Measurements from ENCODE around the gene MAB21L1. TPM values are rescaled to one million over a fixed set of nuclear protein-coding genes. Genes with fewer than 3 reads are reported as not detected.

The MAB21L1 gene
- total RNA-seq, 1 experiment from 2014 or later, result not detected

DNA sequence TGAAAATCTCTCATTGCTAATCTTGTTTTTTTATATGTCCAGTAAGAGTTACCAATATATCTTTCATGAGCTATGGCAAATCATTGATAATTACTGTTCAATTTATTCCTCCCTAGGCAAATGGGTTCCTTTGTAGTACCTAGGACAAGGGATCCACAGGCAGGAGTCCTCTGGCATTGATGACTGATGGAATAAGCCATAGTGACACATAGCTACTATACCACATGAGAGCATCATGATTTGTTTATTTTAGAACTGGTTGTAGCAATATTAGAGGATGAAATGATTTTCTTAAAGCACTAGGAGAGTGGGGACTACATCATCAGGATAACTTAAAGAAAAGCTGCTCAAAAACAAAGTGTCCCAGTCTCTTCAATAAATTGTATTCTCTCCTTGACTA lies 21.7 kb upstream of the MAB21L1 start:
- no TSS peak for BruUV-seq (replicated peaks)
- ChIA-PET CTCF (no interaction called here), POLR2A (no interaction called here), RAD21 (ENCODE audit: low non-redundant PET in 1 of 2, low total read pairs in 2 of 2, uncharacterized antibody in 2 of 2, unreplicated experiment in 2 of 2) (no interaction called here)
- Histone ChIP-seq H3K9me2 (ENCODE audit: insufficient read depth) (no peaks in the 10 kb centered on the region), H3K36me3 (ENCODE audit: control insufficient read depth in 1 of 2, insufficient read depth in 2 of 2, low read length in 2 of 2) (no peaks in the 10 kb centered on the region), H3K4me3 (replicated peaks in 1 of 2; ENCODE audit: low read depth in 1 of 2, low read length in 2 of 2) (no peak overlapping the region), H2AFZ (ENCODE audit: low read depth, low read length, poor library complexity, severe bottlenecking) (no peak overlapping the region), H3K27me3 (ENCODE audit: insufficient read depth, low read length) (no peaks in the 10 kb centered on the region), H3K9ac (ENCODE audit: low read length) (no peak overlapping the region), H4K20me1 (ENCODE audit: insufficient read depth) (no peaks in the 10 kb centered on the region), H3K9me3 (ENCODE audit: control insufficient read depth in 1 of 2, insufficient read depth in 1 of 2, low read depth in 1 of 2, low read length in 2 of 2) (no peaks in the 10 kb centered on the region), H3K4me2 (ENCODE audit: low read length) (no peak overlapping the region), H3K79me2 (ENCODE audit: insufficient read depth, low read length) (no peaks in the 10 kb centered on the region), H3K27ac (ENCODE audit: low read depth, low read length) (no peak overlapping the region), H3K4me1 (ENCODE audit: control insufficient read depth in 1 of 2, insufficient read depth in 2 of 2, low read length in 2 of 2) (no peaks in the 10 kb centered on the region)
- intact Hi-C loops (cut with micrococcal nuclease), result no loop called here
- no peak for ATAC-seq
- DNase-seq (ENCODE audit: low read depth, low spot score), result no peak
- no peak for TF ChIP-seq JUND (IDR thresholded peaks at IDR 0.05)
- TF ChIP-seq SIN3A (IDR thresholded peaks at IDR 0.05; ENCODE audit: low read depth), result no peak
- TF ChIP-seq, protein P1, sequence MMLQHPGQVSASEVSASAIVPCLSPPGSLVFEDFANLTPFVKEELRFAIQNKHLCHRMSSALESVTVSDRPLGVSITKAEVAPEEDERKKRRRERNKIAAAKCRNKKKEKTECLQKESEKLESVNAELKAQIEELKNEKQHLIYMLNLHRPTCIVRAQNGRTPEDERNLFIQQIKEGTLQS (IDR thresholded peaks at IDR 0.05), result no peak
- TF ChIP-seq ZNF274 (IDR thresholded peaks at IDR 0.05; ENCODE audit: low read depth, low read length), result no peak

DNA sequence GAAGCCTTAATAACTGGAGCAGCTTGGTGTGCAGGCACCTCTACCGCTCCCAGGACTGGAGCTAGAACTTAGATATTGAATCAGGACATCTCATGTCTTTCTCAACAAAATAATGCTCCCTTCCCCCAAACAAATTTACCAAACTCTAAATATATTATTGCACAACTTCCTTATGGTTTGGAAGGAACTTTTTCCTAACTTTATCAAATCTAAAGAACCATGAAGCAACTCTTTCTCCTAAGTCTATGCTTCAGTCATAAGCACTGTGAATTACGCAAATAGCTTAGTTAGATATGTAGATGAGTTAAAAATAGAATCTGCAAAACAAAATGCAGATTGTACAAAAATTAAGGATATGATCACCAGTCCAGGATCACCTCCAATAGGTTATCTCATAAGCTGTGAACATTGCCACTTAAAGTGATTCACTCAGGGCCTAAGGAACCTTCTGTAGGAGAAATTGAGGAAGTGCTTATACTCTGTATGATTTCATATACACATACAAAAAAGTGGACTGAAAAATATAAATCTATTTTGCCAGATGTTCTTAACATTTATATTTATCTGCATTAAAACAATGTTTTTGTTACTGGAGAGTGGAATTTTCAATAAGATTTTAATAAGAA lies 20.4 kb upstream of the MAB21L1 start:
- RAD21 ChIA-PET (ENCODE audit: low non-redundant PET in 1 of 2, low total read pairs in 2 of 2, uncharacterized antibody in 2 of 2, unreplicated experiment in 2 of 2), result no interaction called here
- POLR2A ChIA-PET, result no interaction called here
- no peaks in the 10 kb centered on the region for H3K9me2 ChIP-seq (ENCODE audit: insufficient read depth)
- intact Hi-C loops (cut with micrococcal nuclease), result no loop called here
- no peaks in the 10 kb centered on the region for H3K79me2 ChIP-seq (ENCODE audit: insufficient read depth, low read length)
- H3K27me3 ChIP-seq (ENCODE audit: insufficient read depth, low read length), result no peaks in the 10 kb centered on the region
- H3K4me1 ChIP-seq (ENCODE audit: control insufficient read depth in 1 of 2, insufficient read depth in 2 of 2, low read length in 2 of 2), result no peaks in the 10 kb centered on the region
- no peaks in the 10 kb centered on the region for H4K20me1 ChIP-seq (ENCODE audit: insufficient read depth)
- CTCF ChIA-PET, result no interaction called here
- ATAC-seq (no peak), DNase-seq (ENCODE audit: low read depth, low spot score) (no peak)
- H3K27ac ChIP-seq (ENCODE audit: low read depth, low read length), result no peak overlapping the region
- no peaks in the 10 kb centered on the region for H3K9me3 ChIP-seq (ENCODE audit: control insufficient read depth in 1 of 2, insufficient read depth in 1 of 2, low read depth in 1 of 2, low read length in 2 of 2)
- H3K4me2 ChIP-seq (ENCODE audit: low read length), result no peak overlapping the region
- no peaks in the 10 kb centered on the region for H3K36me3 ChIP-seq (ENCODE audit: control insufficient read depth in 1 of 2, insufficient read depth in 2 of 2, low read length in 2 of 2)
- no peak overlapping the region for H2AFZ ChIP-seq (ENCODE audit: low read depth, low read length, poor library complexity, severe bottlenecking)
- no peak overlapping the region for H3K4me3 ChIP-seq (replicated peaks in 1 of 2; ENCODE audit: low read depth in 1 of 2, low read length in 2 of 2)
- H3K9ac ChIP-seq (ENCODE audit: low read length), result no peak overlapping the region
- no TSS peak for BruUV-seq (replicated peaks)
- TF ChIP-seq SP1 (IDR thresholded peaks at IDR 0.05; ENCODE audit: low read depth) (no peak), POLR2AphosphoS5 (IDR thresholded peaks at IDR 0.05; ENCODE audit: low read depth, low read length) (no peak), ZFX (IDR thresholded peaks at IDR 0.05) (no peak), ZNF274 (IDR thresholded peaks at IDR 0.05; ENCODE audit: low read depth, low read length) (no peak), SIN3A (IDR thresholded peaks at IDR 0.05; ENCODE audit: low read depth) (no peak), SRF (IDR thresholded peaks at IDR 0.05; ENCODE audit: low read depth) (no peak), CEBPB (IDR thresholded peaks at IDR 0.05; ENCODE audit: low read depth) (no peak), CTCF (IDR thresholded peaks at IDR 0.05 in 2 of 3, conservative IDR thresholded peaks at IDR 0.05 in 1 of 3; ENCODE audit: borderline replicate concordance in 1 of 3, insufficient read depth in 1 of 3, low read depth in 2 of 3, low read length in 2 of 3) (no peak), TCF7L2 (IDR thresholded peaks at IDR 0.05; ENCODE audit: borderline replicate concordance, extremely low read depth, insufficient read depth, insufficient read length) (no peak), POLR2A (IDR thresholded peaks at IDR 0.05; ENCODE audit: borderline replicate concordance, extremely low read depth, insufficient read depth, insufficient read length) (no peak), REST (IDR thresholded peaks at IDR 0.05; ENCODE audit: low read depth) (no peak), EZH2 (IDR thresholded peaks at IDR 0.05) (no peak)
